ENCODE measurements around the gene RCBTB1. TPM values are rescaled to one million over a fixed set of nuclear protein-coding genes. Genes with fewer than 3 reads are reported as not detected.

The RCBTB1 gene
- total RNA-seq, 1 donor from 2014 or later, result 21.6 TPM

GRCh38 chr13:49563516-49563915 is 21.8 kb downstream of the RCBTB1 start:
- TF ChIP-seq CTCF (IDR thresholded peaks at IDR 0.05; ENCODE audit: borderline replicate concordance), result no peak
- no peaks in the 10 kb centered on the region for H3K27me3 ChIP-seq (ENCODE audit: low read depth)
- no peak overlapping the region for H3K27ac ChIP-seq (replicated peaks)
- H3K9me3 ChIP-seq (replicated peaks), result no peaks in the 10 kb centered on the region
- H3K4me3 ChIP-seq, result no peak overlapping the region
- peaks cover 39% of the 10 kb centered on the region for H3K36me3 ChIP-seq
- intact Hi-C loops (cut with micrococcal nuclease), result no loop called here
- H3K4me1 ChIP-seq, result peaks cover 35% of the 10 kb centered on the region
- DNase-seq, result no peak

- no peak for DNase-seq
- H3K4me1 ChIP-seq, result peaks cover 20% of the 10 kb centered on the region
- TF ChIP-seq CTCF (IDR thresholded peaks at IDR 0.05; ENCODE audit: borderline replicate concordance), result no peak
- no peaks in the 10 kb centered on the region for H3K9me3 ChIP-seq (replicated peaks)
- no peak overlapping the region for H3K4me3 ChIP-seq
- peaks cover 51% of the 10 kb centered on the region for H3K36me3 ChIP-seq
- peak overlapping the region; percentile 84 for H3K27ac ChIP-seq (replicated peaks)
- H3K27me3 ChIP-seq (ENCODE audit: low read depth), result no peaks in the 10 kb centered on the region
- intact Hi-C loops (cut with micrococcal nuclease), result no loop called here
These were observed 24.3 kb downstream of the RCBTB1 start for GRCh38 chr13:49561062-49561410.

GRCh38 chr13:49560270-49561061 is 24.9 kb downstream of the RCBTB1 start:
- TF ChIP-seq CTCF (IDR thresholded peaks at IDR 0.05; ENCODE audit: borderline replicate concordance), result peak; percentile 24
- H3K27ac ChIP-seq (replicated peaks), result peak overlapping the region; percentile 84
- intact Hi-C loops (cut with micrococcal nuclease), result no loop called here
- H3K9me3 ChIP-seq (replicated peaks), result no peaks in the 10 kb centered on the region
- peaks cover 19% of the 10 kb centered on the region for H3K4me1 ChIP-seq
- H3K4me3 ChIP-seq, result no peak overlapping the region
- H3K27me3 ChIP-seq (ENCODE audit: low read depth), result no peaks in the 10 kb centered on the region
- H3K36me3 ChIP-seq, result peaks cover 57% of the 10 kb centered on the region
- DNase-seq, result no peak

GRCh38 chr13:49559006-49559405 is 26.4 kb downstream of the RCBTB1 start:
- intact Hi-C loops (cut with micrococcal nuclease), result no loop called here
- TF ChIP-seq CTCF (IDR thresholded peaks at IDR 0.05; ENCODE audit: borderline replicate concordance), result no peak
- Histone ChIP-seq H3K36me3 (peaks cover 68% of the 10 kb centered on the region), H3K4me1 (peaks cover 19% of the 10 kb centered on the region), H3K9me3 (replicated peaks) (no peaks in the 10 kb centered on the region), H3K27me3 (ENCODE audit: low read depth) (no peaks in the 10 kb centered on the region), H3K4me3 (no peak overlapping the region), H3K27ac (replicated peaks) (no peak overlapping the region)
- no peak for DNase-seq

DNA sequence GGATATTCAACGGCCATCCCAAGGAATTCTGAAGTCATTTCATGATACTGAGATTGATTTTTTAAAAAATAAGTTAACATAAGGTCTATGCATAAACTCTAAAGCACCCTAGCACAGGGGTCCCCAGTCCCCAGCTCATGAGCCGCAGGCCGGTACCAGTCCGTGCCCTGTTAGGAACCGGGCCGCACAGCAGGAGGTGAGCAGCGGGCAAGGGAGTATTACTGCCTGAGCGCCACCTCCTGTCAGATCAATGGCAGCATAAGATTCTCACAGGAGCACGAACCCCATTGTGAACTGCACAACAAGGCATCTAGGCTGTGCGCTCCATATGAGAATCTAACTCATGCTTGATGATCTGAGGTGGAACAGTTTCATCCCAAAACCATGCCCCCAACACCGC is 31.0 kb downstream of the RCBTB1 start:
- Histone ChIP-seq H3K36me3 (peaks cover 88% of the 10 kb centered on the region), H3K4me3 (no peak overlapping the region), H3K27me3 (ENCODE audit: low read depth) (no peaks in the 10 kb centered on the region), H3K4me1 (no peaks in the 10 kb centered on the region), H3K9me3 (replicated peaks) (no peaks in the 10 kb centered on the region), H3K27ac (replicated peaks) (no peak overlapping the region)
- TF ChIP-seq CTCF (IDR thresholded peaks at IDR 0.05; ENCODE audit: borderline replicate concordance), result no peak
- no peak for DNase-seq
- intact Hi-C loops (cut with micrococcal nuclease), result no loop called here

Measured in left ventricle myocardium inferior (tissue), 1 donor.